Retinal pigment epithelial cell (primary cell): Measurements from ENCODE around the gene FCRLB.
"Not testable (repeated sequence)": the region's sequence is repeated elsewhere in the genome, so short reads cannot be mapped to it uniquely, and the experiment has no call there.

Source experiments
- DNase-seq: peaks from one replicate; pipeline ENCODE4 v3.0.0-alpha.2; 2010; ENCODE audit warnings: low read depth
- H3K4me3 ChIP-seq: 2 replicates; pipeline ENCODE4 v1.5.1; 2011; ENCODE audit warnings: mild to moderate bottlenecking, low read length, control low read depth, moderate library complexity
- TF ChIP-seq, protein P1 (sequence below): conservative IDR thresholded peaks from 2 replicates; pipeline ENCODE4 v1.5.1; 2011; ENCODE audit warnings: low read depth, low read length, control low read depth, inconsistent platforms

Gene FCRLB, protein sequence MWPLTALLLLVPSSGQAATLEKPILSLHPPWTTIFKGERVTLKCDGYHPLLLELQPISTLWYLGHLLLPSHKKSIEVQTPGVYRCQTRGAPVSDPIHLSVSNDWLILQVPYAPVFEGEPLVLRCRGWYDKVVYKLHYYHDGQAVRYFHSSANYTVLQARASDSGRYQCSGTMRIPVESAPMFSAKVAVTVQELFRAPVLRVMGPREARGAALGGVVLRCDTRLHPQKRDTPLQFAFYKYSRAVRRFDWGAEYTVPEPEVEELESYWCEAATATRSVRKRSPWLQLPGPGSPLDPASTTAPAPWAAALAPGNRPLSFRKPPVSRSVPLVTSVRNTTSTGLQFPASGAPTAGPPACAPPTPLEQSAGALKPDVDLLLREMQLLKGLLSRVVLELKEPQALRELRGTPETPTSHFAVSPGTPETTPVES

GRCh38 chr1:161720956-161721737, at the start of gene FCRLB:
Gene FCRLB (plus strand): TSS chr1:161721544. CDS start chr1:161722673, 1,129 bp downstream.
- DNase-seq: no peak
- H3K4me3 ChIP-seq: no peak within 1 kb of the TSS
- TF ChIP-seq, protein P1, sequence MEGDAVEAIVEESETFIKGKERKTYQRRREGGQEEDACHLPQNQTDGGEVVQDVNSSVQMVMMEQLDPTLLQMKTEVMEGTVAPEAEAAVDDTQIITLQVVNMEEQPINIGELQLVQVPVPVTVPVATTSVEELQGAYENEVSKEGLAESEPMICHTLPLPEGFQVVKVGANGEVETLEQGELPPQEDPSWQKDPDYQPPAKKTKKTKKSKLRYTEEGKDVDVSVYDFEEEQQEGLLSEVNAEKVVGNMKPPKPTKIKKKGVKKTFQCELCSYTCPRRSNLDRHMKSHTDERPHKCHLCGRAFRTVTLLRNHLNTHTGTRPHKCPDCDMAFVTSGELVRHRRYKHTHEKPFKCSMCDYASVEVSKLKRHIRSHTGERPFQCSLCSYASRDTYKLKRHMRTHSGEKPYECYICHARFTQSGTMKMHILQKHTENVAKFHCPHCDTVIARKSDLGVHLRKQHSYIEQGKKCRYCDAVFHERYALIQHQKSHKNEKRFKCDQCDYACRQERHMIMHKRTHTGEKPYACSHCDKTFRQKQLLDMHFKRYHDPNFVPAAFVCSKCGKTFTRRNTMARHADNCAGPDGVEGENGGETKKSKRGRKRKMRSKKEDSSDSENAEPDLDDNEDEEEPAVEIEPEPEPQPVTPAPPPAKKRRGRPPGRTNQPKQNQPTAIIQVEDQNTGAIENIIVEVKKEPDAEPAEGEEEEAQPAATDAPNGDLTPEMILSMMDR: no peak

DNA sequence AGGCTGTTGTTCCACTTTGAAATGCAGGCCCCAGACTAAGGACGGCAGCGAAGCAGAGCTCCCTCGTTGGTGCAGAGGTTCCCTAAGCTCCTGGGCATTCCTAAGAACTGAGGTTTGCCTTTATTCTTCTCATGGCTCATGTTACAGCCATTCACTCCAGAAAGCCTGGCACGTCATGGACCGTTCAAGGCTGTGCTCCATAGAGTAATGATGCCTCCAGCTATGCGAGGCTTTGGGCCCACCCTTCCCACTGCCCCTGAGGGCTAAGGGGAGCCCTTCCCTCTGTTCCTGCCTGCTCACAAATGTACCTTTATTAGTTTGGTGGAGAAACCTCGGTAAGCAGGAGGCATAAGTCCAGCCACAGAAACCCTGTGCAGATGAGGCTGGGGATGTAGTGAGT, 47.9 kb upstream of the FCRLB start:
- DNase-seq: not testable (repeated sequence)

DNA sequence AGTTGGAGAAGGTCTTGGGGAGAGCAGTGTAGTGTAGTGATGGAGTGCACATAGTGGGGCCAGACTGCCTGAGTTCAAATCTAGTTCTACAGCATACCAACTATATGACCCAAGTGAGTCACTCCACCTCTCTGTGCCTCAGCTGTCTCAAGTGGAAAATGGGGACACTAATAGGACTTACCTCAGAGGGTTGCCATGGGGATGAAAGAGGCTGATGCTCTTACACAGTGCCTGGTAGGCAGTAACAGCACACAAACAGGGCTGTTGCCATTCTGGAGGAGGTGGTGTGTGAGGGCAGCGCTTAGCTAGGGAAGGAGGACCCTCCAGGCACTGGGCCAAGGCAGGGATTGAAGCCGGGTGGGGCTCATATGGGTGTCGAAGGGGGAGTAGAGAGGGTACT, 46.9 kb upstream of the FCRLB start:
- DNase-seq, H3K4me3 ChIP-seq: not testable (repeated sequence)

More for the DNA sequence above, 47.9 kb upstream of the FCRLB start:
- not testable (repeated sequence) for H3K4me3 ChIP-seq

DNA sequence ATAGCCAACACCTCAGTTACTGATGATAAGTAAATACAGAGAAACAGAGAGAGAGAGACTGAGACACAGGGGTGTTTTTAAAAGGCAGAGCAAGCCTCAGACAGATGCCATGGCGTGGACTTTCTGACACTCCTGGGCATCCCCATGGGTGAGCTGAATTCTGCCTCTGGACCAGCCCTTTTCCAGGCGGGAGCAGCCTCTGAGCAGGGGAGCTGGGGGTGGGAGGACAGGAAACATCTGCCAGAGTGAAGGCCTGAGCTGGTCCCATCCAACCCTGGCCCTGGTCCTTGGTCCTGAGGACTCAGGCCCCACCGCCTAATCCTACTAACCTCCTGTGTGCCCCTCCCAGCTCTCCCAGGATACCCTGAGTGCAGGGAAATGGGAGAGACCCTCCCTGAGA, 46.4 kb upstream of the FCRLB start:
- not testable (repeated sequence) for H3K4me3 ChIP-seq, DNase-seq

GRCh38 chr1:161676441-161676840, 44.9 kb upstream of the FCRLB start:
- TF ChIP-seq, protein P1: no peak
- H3K4me3 ChIP-seq: no peak overlapping the region
- no peak for DNase-seq

GRCh38 chr1:161676958-161677689, 44.2 kb upstream of the FCRLB start:
- no peak overlapping the region for H3K4me3 ChIP-seq
- no peak for DNase-seq
- TF ChIP-seq, protein P1: no peak

GRCh38 chr1:161678500-161678899, 42.8 kb upstream of the FCRLB start:
- TF ChIP-seq, protein P1: no peak
- no peak overlapping the region for H3K4me3 ChIP-seq

GRCh38 chr1:161681879-161682278, 39.5 kb upstream of the FCRLB start:
- TF ChIP-seq, protein P1: no peak
- no peak for DNase-seq
- no peak overlapping the region for H3K4me3 ChIP-seq

More at GRCh38 chr1:161678500-161678899, 42.8 kb upstream of the FCRLB start:
- DNase-seq: no peak
